HEK293 (cell line): Measurements from ENCODE around the gene CNTFR.

Experiments used
- BCL11A ChIP-seq: fragments of 450-650 bp; formaldehyde crosslinking; IDR thresholded peaks from 2 replicates; pipeline ENCODE4 v1.5.1; 2016; ENCODE audit warnings: low read depth, missing biosample characterization, missing genetic modification characterization
- GLIS1 ChIP-seq: fragments of 450-650 bp; formaldehyde crosslinking; IDR thresholded peaks from 2 replicates; pipeline ENCODE4 v1.5.1; 2016; ENCODE audit warnings: missing biosample characterization, missing genetic modification characterization
- HOXD13 ChIP-seq: sonication (generic); formaldehyde crosslinking; IDR thresholded peaks from 2 replicates; pipeline ENCODE4 v1.8.0; 2022; ENCODE audit warnings: missing genetic modification reagents, borderline replicate concordance
- SCRT2 ChIP-seq: fragments of 450-650 bp; formaldehyde crosslinking; IDR thresholded peaks from 2 replicates; pipeline ENCODE4 v1.5.1; 2016; ENCODE audit warnings: missing biosample characterization, missing genetic modification characterization
- TCF7L2 ChIP-seq: IDR thresholded peaks from 2 replicates; pipeline ENCODE4 v1.6.1; 2011; ENCODE audit warnings: low read depth, mild to moderate bottlenecking, inconsistent platforms, low read length, moderate library complexity, borderline replicate concordance
- ZBTB11 ChIP-seq: fragments of 450-650 bp; formaldehyde crosslinking; conservative IDR thresholded peaks from 2 replicates; pipeline ENCODE4 v1.5.1; 2016; ENCODE audit warnings: low read depth, missing biosample characterization, missing genetic modification characterization
- ZNF112 ChIP-seq: fragments of 450-650 bp; formaldehyde crosslinking; IDR thresholded peaks from 2 replicates; pipeline ENCODE4 v1.5.0; 2017; ENCODE audit warnings: missing biosample characterization, missing genetic modification characterization
- ZNF148 ChIP-seq: fragments of 450-650 bp; formaldehyde crosslinking; IDR thresholded peaks from 2 replicates; pipeline ENCODE4 v1.5.0; 2017; ENCODE audit warnings: missing biosample characterization, missing genetic modification characterization, borderline replicate concordance
- ZNF175 ChIP-seq: fragments of 450-650 bp; formaldehyde crosslinking; IDR thresholded peaks from 2 replicates; pipeline ENCODE4 v1.5.1; 2016; ENCODE audit warnings: missing biosample characterization, missing genetic modification characterization
- ZNF211 ChIP-seq: fragments of 450-650 bp; formaldehyde crosslinking; IDR thresholded peaks from 2 replicates; pipeline ENCODE4 v1.5.1; 2016; ENCODE audit warnings: low read depth, missing biosample characterization, missing genetic modification characterization
- ZNF214 ChIP-seq: fragments of 450-650 bp; formaldehyde crosslinking; IDR thresholded peaks from 2 replicates; pipeline ENCODE4 v1.5.1; 2017; ENCODE audit warnings: missing biosample characterization, mild to moderate bottlenecking, missing genetic modification characterization, borderline replicate concordance
- ZNF221 ChIP-seq: fragments of 450-650 bp; formaldehyde crosslinking; IDR thresholded peaks from 2 replicates; pipeline ENCODE4 v1.5.1; 2017; ENCODE audit warnings: missing biosample characterization, missing genetic modification characterization, borderline replicate concordance
- ZNF311 ChIP-seq: fragments of 450-650 bp; formaldehyde crosslinking; IDR thresholded peaks from 2 replicates; pipeline ENCODE4 v1.5.1; 2017; ENCODE audit warnings: missing biosample characterization, missing genetic modification characterization, borderline replicate concordance
- ZNF398 ChIP-seq: fragments of 450-650 bp; formaldehyde crosslinking; IDR thresholded peaks from 2 replicates; pipeline ENCODE4 v1.5.1; 2017; ENCODE audit warnings: missing biosample characterization, missing genetic modification characterization
- ZNF404 ChIP-seq: fragments of 450-650 bp; formaldehyde crosslinking; IDR thresholded peaks from 2 replicates; pipeline ENCODE4 v1.5.1; 2017; ENCODE audit warnings: missing biosample characterization, missing genetic modification characterization
- ZNF433 ChIP-seq: fragments of 450-650 bp; formaldehyde crosslinking; IDR thresholded peaks from 2 replicates; pipeline ENCODE4 v1.5.1; 2016; ENCODE audit warnings: missing biosample characterization, missing genetic modification characterization, low read depth
- ZNF449 ChIP-seq: fragments of 450-650 bp; formaldehyde crosslinking; IDR thresholded peaks from 2 replicates; pipeline ENCODE4 v1.5.1; 2017; ENCODE audit warnings: missing biosample characterization, mild to moderate bottlenecking, missing genetic modification characterization, moderate library complexity
- ZNF48 ChIP-seq: fragments of 450-650 bp; formaldehyde crosslinking; IDR thresholded peaks from 2 replicates; pipeline ENCODE4 v1.5.1; 2016; ENCODE audit warnings: missing biosample characterization, missing genetic modification characterization
- ZNF518A ChIP-seq: fragments of 450-650 bp; formaldehyde crosslinking; conservative IDR thresholded peaks from 2 replicates; pipeline ENCODE4 v1.5.1; 2016; ENCODE audit warnings: low read depth, missing biosample characterization, missing genetic modification characterization
- ZNF621 ChIP-seq: fragments of 450-650 bp; formaldehyde crosslinking; IDR thresholded peaks from 2 replicates; pipeline ENCODE4 v1.5.1; 2017; ENCODE audit warnings: missing biosample characterization, missing genetic modification characterization
- ZNF664 ChIP-seq: fragments of 450-650 bp; formaldehyde crosslinking; IDR thresholded peaks from 2 replicates; pipeline ENCODE4 v1.5.1; 2016; ENCODE audit warnings: missing biosample characterization, missing genetic modification characterization
- ZNF704 ChIP-seq: fragments of 450-650 bp; formaldehyde crosslinking; IDR thresholded peaks from 2 replicates; pipeline ENCODE4 v1.5.1; 2016; ENCODE audit warnings: missing biosample characterization, missing genetic modification characterization
- ZNF792 ChIP-seq: fragments of 450-650 bp; formaldehyde crosslinking; IDR thresholded peaks from 2 replicates; pipeline ENCODE4 v1.5.1; 2016; ENCODE audit warnings: missing biosample characterization, missing genetic modification characterization
- ZSCAN30 ChIP-seq: fragments of 450-650 bp; IDR thresholded peaks from 2 replicates; pipeline ENCODE4 v1.5.1; 2018; ENCODE audit warnings: missing biosample characterization, mild to moderate bottlenecking, missing genetic modification characterization, moderate library complexity

The CNTFR gene

GRCh38 chr9:34591248-34591916 is 1.9 kb upstream of the CNTFR start (continued):
- TF ChIP-seq ZBTB11 (tag by site-specific recombination) (no peak), BCL11A (tag by site-specific recombination) (0 out of 2 replicates have a peak, but pooled peaks have one; percentile 53), ZNF404 (tag by site-specific recombination) (no peak), ZNF221 (no peak), GLIS1 (tag by site-specific recombination) (0 out of 2 replicates have a peak, but pooled peaks have one; percentile 19), HOXD13 (no peak), ZNF148 (no peak), ZNF621 (tag by site-specific recombination) (no peak), ZSCAN30 (tag by site-specific recombination) (peak; percentile 51; the same call in 1 of the 2 replicates), ZNF704 (tag by site-specific recombination) (no peak), ZNF433 (tag by site-specific recombination) (no peak), TCF7L2 (no peak), ZNF518A (tag by site-specific recombination) (no peak), ZNF311 (no peak), ZNF211 (tag by site-specific recombination) (no peak), ZNF214 (tag by site-specific recombination) (no peak), ZNF175 (tag by site-specific recombination) (no peak), SCRT2 (no peak), ZNF664 (no peak), ZNF48 (tag by site-specific recombination) (no peak), ZNF398 (tag by site-specific recombination) (no peak), ZNF449 (tag by site-specific recombination) (no peak), ZNF112 (tag by site-specific recombination) (no peak), ZNF792 (tag by site-specific recombination) (no peak)
